IPS-20b (cell line): ENCODE measurements around the gene GMNN.
"Not testable (repeated sequence)": the region's sequence is repeated elsewhere in the genome, so short reads cannot be mapped to it uniquely, and the experiment has no call there.

Source experiments
- H3K27ac ChIP-seq: one replicate; pipeline ENCODE4 v1.5.1; 2013; ENCODE audit warnings: low read length
- H3K27me3 ChIP-seq: 2 replicates; pipeline ENCODE4 v1.6.1; 2013; ENCODE audit warnings: mild to moderate bottlenecking, low read length, inconsistent platforms; ENCODE audit not compliant: insufficient read depth
- H3K36me3 ChIP-seq: 2 replicates; pipeline ENCODE4 v1.6.1; 2013; ENCODE audit warnings: low read depth, mild to moderate bottlenecking, inconsistent platforms, low read length, moderate library complexity; ENCODE audit not compliant: insufficient read depth
- H3K4me1 ChIP-seq: 2 replicates; pipeline ENCODE4 v1.6.1; 2013; ENCODE audit warnings: mild to moderate bottlenecking, control low read depth, inconsistent platforms, low read length, moderate library complexity; ENCODE audit not compliant: insufficient read depth
- H3K4me3 ChIP-seq: 2 replicates; pipeline ENCODE4 v1.5.1; 2013; ENCODE audit warnings: mild to moderate bottlenecking, low read length, inconsistent platforms
- H3K9ac ChIP-seq: 2 replicates; pipeline ENCODE4 v1.6.1; 2013; ENCODE audit warnings: low read depth, mild to moderate bottlenecking, inconsistent platforms, low read length, moderate library complexity
- H3K9me3 ChIP-seq: 2 replicates; pipeline ENCODE4 v1.6.1; 2013; ENCODE audit warnings: mild to moderate bottlenecking, low read depth, low read length, inconsistent platforms; ENCODE audit not compliant: insufficient read depth

GMNN gene

GRCh38 chr6:24774696-24775519, at the start of gene GMNN:
TSS of gene GMNN (plus strand) at chr6:24774937. CDS start at chr6:24777247, 2,310 bp downstream.
- Histone ChIP-seq H3K36me3 (peaks cover 33% of the 10 kb centered on the region), H3K27me3 (no peaks in the 10 kb centered on the region), H3K9ac (peak within 1 kb of the TSS; percentile 100), H3K27ac (peak within 1 kb of the TSS; percentile 97), H3K4me3 (peak within 1 kb of the TSS; percentile 93), H3K9me3 (no peaks in the 10 kb centered on the region), H3K4me1 (peaks cover 8% of the 10 kb centered on the region; the same call in 1 of the 2 replicates)

- H3K9me3 ChIP-seq, result peaks cover 32% of the 10 kb centered on the region
- H3K27ac ChIP-seq, H3K27me3 ChIP-seq, H3K4me3 ChIP-seq, H3K36me3 ChIP-seq, H3K9ac ChIP-seq, H3K4me1 ChIP-seq: not testable (repeated sequence)
These were observed 44.1 kb upstream of the GMNN start for GRCh38 chr6:24730653-24731052.

- H3K9ac ChIP-seq, H3K27me3 ChIP-seq, H3K4me3 ChIP-seq, H3K4me1 ChIP-seq, H3K27ac ChIP-seq, H3K36me3 ChIP-seq: not testable (repeated sequence)
- peaks cover 32% of the 10 kb centered on the region for H3K9me3 ChIP-seq
These were observed 43.1 kb upstream of the GMNN start for GRCh38 chr6:24731456-24732134.

- no peaks in the 10 kb centered on the region for H3K36me3 ChIP-seq
- no peak overlapping the region for H3K9ac ChIP-seq
- H3K4me3 ChIP-seq, result no peak overlapping the region
- peaks cover 32% of the 10 kb centered on the region for H3K9me3 ChIP-seq
- H3K4me1 ChIP-seq, result no peaks in the 10 kb centered on the region
- H3K27me3 ChIP-seq, result no peaks in the 10 kb centered on the region
- no peak overlapping the region for H3K27ac ChIP-seq
These were observed 40.6 kb upstream of the GMNN start for GRCh38 chr6:24734166-24734565.

GRCh38 chr6:24734710-24735109, 40.0 kb upstream of the GMNN start:
- H3K4me1 ChIP-seq, H3K36me3 ChIP-seq, H3K27ac ChIP-seq, H3K9ac ChIP-seq, H3K27me3 ChIP-seq, H3K4me3 ChIP-seq: not testable (repeated sequence)
- peaks cover 29% of the 10 kb centered on the region for H3K9me3 ChIP-seq

GRCh38 chr6:24738741-24739140, 36.0 kb upstream of the GMNN start:
- Histone ChIP-seq H3K4me3 (no peak overlapping the region), H3K36me3 (no peaks in the 10 kb centered on the region), H3K27me3 (no peaks in the 10 kb centered on the region), H3K4me1 (no peaks in the 10 kb centered on the region; the same call in 1 of the 2 replicates), H3K9ac (no peak overlapping the region), H3K9me3 (no peaks in the 10 kb centered on the region; the same call in 1 of the 2 replicates), H3K27ac (no peak overlapping the region)

- H3K27me3 ChIP-seq, result no peaks in the 10 kb centered on the region
- H3K4me1 ChIP-seq, result no peaks in the 10 kb centered on the region; the same call in 1 of the 2 replicates
- H3K36me3 ChIP-seq, result no peaks in the 10 kb centered on the region
- no peaks in the 10 kb centered on the region for H3K9me3 ChIP-seq
- H3K27ac ChIP-seq, result no peak overlapping the region
- no peak overlapping the region for H3K9ac ChIP-seq
- H3K4me3 ChIP-seq, result no peak overlapping the region
These were observed 33.9 kb upstream of the GMNN start for GRCh38 chr6:24740861-24741260.

- Histone ChIP-seq H3K27ac (no peak overlapping the region), H3K9ac (no peak overlapping the region), H3K36me3 (no peaks in the 10 kb centered on the region), H3K9me3 (no peaks in the 10 kb centered on the region), H3K27me3 (no peaks in the 10 kb centered on the region), H3K4me1 (no peaks in the 10 kb centered on the region; the same call in 1 of the 2 replicates), H3K4me3 (no peak overlapping the region)
These were observed 32.5 kb upstream of the GMNN start for GRCh38 chr6:24742216-24742738.

- Histone ChIP-seq H3K4me3 (no peak overlapping the region), H3K4me1 (no peaks in the 10 kb centered on the region; the same call in 1 of the 2 replicates), H3K36me3 (no peaks in the 10 kb centered on the region), H3K9ac (no peak overlapping the region), H3K27ac (no peak overlapping the region), H3K27me3 (no peaks in the 10 kb centered on the region), H3K9me3 (no peaks in the 10 kb centered on the region)
These were observed 31.3 kb upstream of the GMNN start for GRCh38 chr6:24743265-24743943.

GRCh38 chr6:24743944-24744335, 30.8 kb upstream of the GMNN start:
- no peaks in the 10 kb centered on the region for H3K9me3 ChIP-seq
- no peaks in the 10 kb centered on the region for H3K36me3 ChIP-seq
- no peak overlapping the region for H3K9ac ChIP-seq
- no peak overlapping the region for H3K27ac ChIP-seq
- H3K4me3 ChIP-seq, result no peak overlapping the region
- H3K4me1 ChIP-seq, result no peaks in the 10 kb centered on the region; the same call in 1 of the 2 replicates
- H3K27me3 ChIP-seq, result no peaks in the 10 kb centered on the region

- H3K27me3 ChIP-seq, result no peaks in the 10 kb centered on the region
- no peaks in the 10 kb centered on the region for H3K36me3 ChIP-seq
- no peaks in the 10 kb centered on the region; the same call in 1 of the 2 replicates for H3K4me1 ChIP-seq
- no peak overlapping the region for H3K27ac ChIP-seq
- H3K9ac ChIP-seq, result no peak overlapping the region
- no peak overlapping the region for H3K4me3 ChIP-seq
- H3K9me3 ChIP-seq, result no peaks in the 10 kb centered on the region
These were observed 29.8 kb upstream of the GMNN start for GRCh38 chr6:24744911-24745310.
